ENCODE measurements around the gene MTUS2.
"Not testable (repeated sequence)": the region's sequence is repeated elsewhere in the genome, so short reads cannot be mapped to it uniquely, and the experiment has no call there.

The MTUS2 gene

DNA sequence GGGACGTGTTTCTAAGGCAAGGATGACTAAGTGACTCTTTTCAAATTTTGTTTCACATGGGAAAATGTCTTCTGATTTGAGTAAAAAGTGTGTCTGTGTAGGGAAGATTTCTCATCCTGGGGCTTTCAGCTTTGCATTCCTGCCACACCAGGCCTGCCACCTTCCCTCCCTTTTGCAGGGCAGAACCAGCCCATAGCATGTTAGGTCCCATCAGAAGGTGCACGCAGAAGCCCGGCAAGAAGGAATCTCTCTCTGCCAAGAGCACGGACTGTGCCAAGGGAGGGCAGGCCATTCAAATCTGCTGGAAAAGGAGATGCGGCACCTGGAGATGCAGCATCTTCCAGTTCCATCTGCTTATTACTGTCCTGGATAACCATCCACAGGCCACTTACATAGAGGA lies 563.3 kb downstream of the MTUS2 start:
- H3K9me3 ChIP-seq = no peaks in the 10 kb centered on the region
- no peak for TF ChIP-seq CTCF (IDR thresholded peaks at IDR 0.05)
- H3K4me3 ChIP-seq = no peak overlapping the region
- H3K4me1 ChIP-seq = no peaks in the 10 kb centered on the region
- intact Hi-C loops (cut with DNase I; ENCODE audit: low total_unique reads) = no loop called here
- no peaks in the 10 kb centered on the region for H3K27me3 ChIP-seq
- H3K27ac ChIP-seq = no peak overlapping the region
- no peaks in the 10 kb centered on the region for H3K36me3 ChIP-seq
- no peak for DNase-seq

GRCh38 chr13:29384466-29384865 lies 564.3 kb downstream of the MTUS2 start:
- no peaks in the 10 kb centered on the region for H3K36me3 ChIP-seq
- H3K4me1 ChIP-seq = no peaks in the 10 kb centered on the region
- no peak overlapping the region for H3K4me3 ChIP-seq
- no peaks in the 10 kb centered on the region for H3K27me3 ChIP-seq
- H3K27ac ChIP-seq = no peak overlapping the region
- intact Hi-C loops (cut with DNase I; ENCODE audit: low total_unique reads) = no loop called here
- TF ChIP-seq CTCF (IDR thresholded peaks at IDR 0.05) = no peak
- DNase-seq = no peak
- H3K9me3 ChIP-seq = no peaks in the 10 kb centered on the region

DNA sequence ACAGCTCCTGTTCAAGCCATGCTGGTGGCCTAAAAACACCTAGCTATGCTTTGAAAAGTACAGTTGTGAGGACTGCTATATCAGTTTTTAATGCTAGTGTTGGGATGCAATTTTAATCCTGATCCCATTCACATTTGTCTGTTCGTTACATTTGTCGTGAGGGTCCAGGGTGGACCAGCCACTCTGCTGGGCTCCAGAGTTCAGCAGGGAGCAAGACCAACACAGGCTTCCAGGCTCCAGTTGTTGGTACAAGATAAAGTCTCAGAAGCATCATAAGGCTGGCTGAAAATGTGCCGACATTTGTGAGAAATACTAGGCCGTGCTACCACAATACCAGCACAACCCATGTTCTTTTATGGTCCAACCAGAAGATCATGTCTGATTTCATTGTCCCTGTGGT lies 564.7 kb downstream of the MTUS2 start:
- no peak overlapping the region for H3K4me3 ChIP-seq
- H3K36me3 ChIP-seq = no peaks in the 10 kb centered on the region
- DNase-seq = no peak
- TF ChIP-seq CTCF (IDR thresholded peaks at IDR 0.05) = no peak
- no peaks in the 10 kb centered on the region for H3K9me3 ChIP-seq
- no peaks in the 10 kb centered on the region for H3K27me3 ChIP-seq
- H3K27ac ChIP-seq = no peak overlapping the region
- intact Hi-C loops (cut with DNase I; ENCODE audit: low total_unique reads) = no loop called here
- no peaks in the 10 kb centered on the region for H3K4me1 ChIP-seq

- no peak overlapping the region for H3K4me3 ChIP-seq
- no peak for TF ChIP-seq CTCF (IDR thresholded peaks at IDR 0.05)
- H3K4me1 ChIP-seq = no peaks in the 10 kb centered on the region
- no peak overlapping the region for H3K27ac ChIP-seq
- DNase-seq = no peak
- intact Hi-C loops (cut with DNase I; ENCODE audit: low total_unique reads) = no loop called here
- H3K36me3 ChIP-seq = no peaks in the 10 kb centered on the region
- H3K9me3 ChIP-seq = no peaks in the 10 kb centered on the region
- no peaks in the 10 kb centered on the region for H3K27me3 ChIP-seq
Observed at GRCh38 chr13:29386246-29386645, 566.1 kb downstream of the MTUS2 start.

DNA sequence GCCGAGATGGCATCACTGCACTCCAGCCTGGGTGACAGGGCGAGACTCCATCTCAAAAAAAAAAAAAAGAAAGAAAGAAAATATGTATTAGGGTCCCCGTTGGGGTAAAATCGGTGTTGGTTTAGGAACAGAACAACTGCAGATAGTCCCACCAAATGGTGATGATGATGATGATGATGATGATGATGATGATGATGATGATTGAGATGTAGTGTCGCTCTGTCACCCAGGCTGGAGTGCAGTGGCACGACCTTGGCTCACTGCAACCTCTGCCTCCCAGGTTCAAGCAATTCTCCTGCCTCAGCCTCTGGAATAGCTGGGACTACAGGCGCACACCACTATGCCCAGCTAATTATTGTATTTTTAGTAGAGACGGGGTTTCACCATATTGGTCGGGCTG lies 570.5 kb downstream of the MTUS2 start:
- H3K9me3 ChIP-seq; H3K4me1 ChIP-seq; H3K36me3 ChIP-seq; H3K4me3 ChIP-seq; intact Hi-C loops (cut with DNase I; ENCODE audit: low total_unique reads); H3K27me3 ChIP-seq; H3K27ac ChIP-seq; DNase-seq: not testable (repeated sequence)

DNA sequence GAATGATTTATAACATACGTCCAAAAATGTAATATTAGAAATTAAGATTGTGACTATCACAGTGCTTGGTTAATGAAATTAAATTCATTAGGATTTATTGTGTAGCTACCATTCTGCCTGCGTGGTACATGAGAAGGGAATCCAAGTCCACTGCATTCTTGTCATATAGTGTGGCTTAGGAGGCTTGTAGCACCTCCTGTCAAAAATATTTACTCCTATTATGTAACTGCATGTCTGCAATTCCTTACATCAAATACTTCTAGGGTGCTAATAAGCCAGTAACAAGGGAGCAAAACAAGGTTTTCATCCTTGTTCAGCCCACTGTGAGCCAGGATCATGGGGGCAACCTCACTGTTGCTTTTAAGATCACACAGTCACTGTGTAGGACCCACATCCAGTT lies 576.3 kb downstream of the MTUS2 start:
- no peaks in the 10 kb centered on the region for H3K36me3 ChIP-seq
- no peak for DNase-seq
- H3K4me1 ChIP-seq = no peaks in the 10 kb centered on the region
- no peak for TF ChIP-seq CTCF (IDR thresholded peaks at IDR 0.05)
- intact Hi-C loops (cut with DNase I; ENCODE audit: low total_unique reads) = no loop called here
- H3K9me3 ChIP-seq = no peaks in the 10 kb centered on the region
- H3K27ac ChIP-seq = no peak overlapping the region
- H3K4me3 ChIP-seq = no peak overlapping the region
- peaks cover 0 to 2% of the 10 kb centered on the region in 2 donors for H3K27me3 ChIP-seq

All from tibial artery (tissue), 4 donors.